SH-SY5Y (cell line): ENCODE measurements around the gene ZNF581.

Experiments used
- GATA2 ChIP-seq: IDR thresholded peaks from 2 replicates; pipeline ENCODE4 v1.6.1; 2011; ENCODE audit warnings: mild to moderate bottlenecking, low read depth, low read length
- GATA3 ChIP-seq: IDR thresholded peaks from 2 replicates; pipeline ENCODE4 v1.6.1; 2011; ENCODE audit warnings: low read depth, mild to moderate bottlenecking, low read length, moderate library complexity

DNA sequence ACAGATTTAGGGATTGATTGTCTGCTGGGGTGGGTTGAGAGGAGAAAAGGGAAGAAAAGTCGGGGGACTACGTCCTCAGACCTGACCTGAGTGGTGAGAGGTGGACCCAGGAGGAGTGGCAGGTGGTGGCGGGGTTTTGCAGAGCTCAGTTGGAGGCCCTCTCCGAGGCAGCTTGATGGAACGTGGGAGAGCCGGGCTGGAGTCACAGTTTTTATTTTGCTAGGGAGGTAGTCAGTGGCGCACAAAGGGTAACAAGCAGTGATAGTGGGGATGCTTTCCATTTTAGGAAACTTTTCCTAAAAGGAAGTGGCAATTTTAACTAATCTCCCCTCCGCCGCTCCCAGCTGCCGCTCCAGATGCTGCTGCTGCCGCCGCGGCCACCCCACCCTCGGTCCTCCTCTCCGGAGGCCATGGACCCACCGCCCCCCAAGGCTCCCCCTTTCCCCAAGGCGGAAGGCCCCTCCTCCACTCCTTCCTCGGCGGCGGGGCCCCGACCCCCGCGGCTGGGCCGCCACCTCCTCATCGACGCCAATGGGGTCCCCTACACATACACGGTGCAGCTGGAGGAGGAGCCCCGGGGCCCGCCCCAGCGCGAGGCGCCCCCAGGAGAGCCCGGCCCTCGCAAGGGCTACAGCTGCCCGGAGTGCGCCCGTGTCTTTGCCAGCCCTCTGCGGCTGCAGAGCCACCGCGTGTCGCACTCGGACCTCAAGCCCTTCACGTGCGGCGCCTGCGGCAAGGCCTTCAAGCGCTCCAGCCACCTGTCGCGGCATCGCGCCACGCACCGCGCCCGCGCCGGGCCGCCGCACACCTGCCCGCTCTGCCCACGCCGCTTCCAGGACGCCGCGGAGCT lies 1.1 kb upstream of the ZNF581 start:
- TF ChIP-seq GATA2 (no peak), GATA3 (no peak)
